GM15510 (cell line): ENCODE results near the gene SLC6A2.

ENCODE experiments used
- POLR2A ChIP-seq: IDR thresholded peaks from 3 replicates; pipeline ENCODE4 v1.6.1; 2011; ENCODE audit warnings: borderline replicate concordance; ENCODE audit not compliant: insufficient read length; ENCODE audit errors: extremely low read depth

The SLC6A2 gene

DNA sequence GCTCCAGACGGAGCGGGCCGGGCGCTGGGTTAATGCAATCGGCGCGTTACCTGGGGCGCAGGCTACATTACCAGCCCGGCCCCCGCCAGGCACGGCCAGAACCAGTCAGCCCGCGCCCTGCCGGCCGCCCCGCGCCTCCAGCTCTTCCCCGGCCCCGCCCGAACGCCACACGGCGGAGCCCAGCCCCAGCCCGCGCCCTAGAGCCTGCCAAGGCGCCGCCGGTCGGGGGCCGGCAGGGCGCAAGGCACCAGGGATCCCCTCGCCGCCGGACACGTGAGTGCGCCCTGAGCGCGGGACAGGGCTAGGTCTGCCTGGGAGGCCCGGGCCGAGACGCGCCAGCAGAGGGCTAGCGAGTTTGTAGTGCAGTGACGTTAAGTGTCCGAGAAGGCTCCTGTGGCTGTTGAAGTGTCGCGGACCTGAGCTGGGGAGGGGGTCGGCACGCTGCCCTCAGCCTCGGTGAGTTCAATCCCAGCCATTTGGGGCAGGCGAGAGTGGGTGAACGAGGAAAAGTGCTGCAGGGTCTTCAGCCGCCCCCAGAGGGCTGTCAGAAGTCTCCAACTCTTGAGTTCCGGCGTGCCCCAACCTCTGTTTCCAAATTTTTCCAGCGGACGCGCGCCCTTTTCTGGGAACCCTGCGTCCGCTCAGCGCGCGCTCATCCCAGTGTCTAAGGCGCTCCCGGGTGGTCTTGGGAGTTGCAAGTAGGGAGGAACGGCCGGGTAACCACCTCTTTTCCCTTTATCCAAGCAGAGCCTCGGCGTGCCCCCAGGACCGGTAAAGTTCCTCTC is at the start of gene SLC6A2:
Gene SLC6A2 (plus strand): TSS at position 92 of the 785 bp plus-strand sequence. CDS start 707 bp downstream, outside the sequence.
- no peak for TF ChIP-seq POLR2A

DNA sequence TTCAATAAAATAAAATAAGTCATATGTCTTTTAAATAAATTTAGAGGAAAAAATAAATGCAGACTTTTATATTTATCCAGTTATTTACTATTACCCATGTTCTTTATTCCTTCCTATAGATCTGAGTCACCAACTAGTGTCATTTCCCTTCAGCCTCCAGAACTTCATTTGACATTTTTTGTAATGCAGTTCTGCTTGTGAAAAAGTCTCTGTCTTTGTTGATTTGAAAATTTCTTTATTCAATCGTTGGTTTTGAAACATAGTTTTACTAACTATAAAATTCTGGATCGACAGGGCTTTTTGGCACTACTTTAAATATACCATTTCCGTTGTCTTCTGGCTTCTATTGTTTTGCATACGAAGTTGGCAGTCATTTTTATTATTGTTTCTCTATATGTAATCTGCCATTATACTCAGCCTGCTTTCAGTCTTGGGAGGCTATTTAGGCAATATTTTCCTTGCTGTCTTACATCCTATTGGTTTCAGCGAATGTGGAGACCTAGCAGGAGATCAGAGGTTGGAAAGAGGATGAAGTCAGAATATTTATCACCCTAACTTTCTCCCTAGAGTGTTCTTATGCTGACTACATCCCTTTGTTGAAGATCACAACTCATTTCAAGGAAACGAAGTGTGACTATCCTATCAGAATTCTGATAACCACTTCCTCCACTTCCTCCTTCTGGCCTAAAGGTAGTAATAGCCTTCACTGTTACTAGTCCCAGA is 42.0 kb upstream of the SLC6A2 start:
- no peak for TF ChIP-seq POLR2A

DNA sequence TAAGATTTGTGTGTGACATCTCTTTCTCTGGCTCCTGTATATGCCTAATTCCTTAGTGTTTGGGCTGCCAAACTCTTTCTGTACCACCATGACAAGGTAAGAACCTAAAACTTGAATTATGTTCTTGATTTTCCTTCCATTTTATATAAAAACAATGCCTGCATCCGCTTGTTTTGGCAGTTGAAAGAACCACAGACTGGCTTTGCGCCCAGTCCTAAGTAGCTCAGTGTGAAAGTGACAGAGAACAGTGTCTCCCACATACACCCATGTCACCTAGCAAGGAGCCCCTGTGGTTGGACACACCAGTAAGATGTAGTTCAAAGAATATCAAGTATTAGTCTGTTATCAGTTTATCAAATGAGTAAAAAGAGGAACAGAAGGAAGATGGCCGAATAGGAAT is 40.7 kb upstream of the SLC6A2 start:
- no peak for TF ChIP-seq POLR2A

DNA sequence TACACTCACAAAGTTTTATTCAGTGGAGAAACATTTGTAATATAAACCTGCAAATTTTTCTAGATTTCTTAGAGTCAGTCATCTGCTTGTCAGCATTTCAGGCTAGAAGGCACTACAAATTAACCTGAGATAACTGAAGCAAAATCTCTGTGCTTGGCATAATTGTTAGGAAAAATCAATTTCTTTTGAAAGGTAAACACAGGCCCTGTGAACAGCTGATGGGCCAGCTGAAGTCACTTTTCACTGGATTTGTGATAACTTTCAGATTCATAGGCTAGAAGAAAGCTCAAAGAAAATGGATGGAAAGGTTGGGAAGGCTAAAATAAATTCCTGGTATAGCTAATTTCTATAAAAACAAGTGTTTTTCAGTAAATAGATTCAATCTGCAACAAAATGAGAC is 34.0 kb upstream of the SLC6A2 start:
- TF ChIP-seq POLR2A: no peak

DNA sequence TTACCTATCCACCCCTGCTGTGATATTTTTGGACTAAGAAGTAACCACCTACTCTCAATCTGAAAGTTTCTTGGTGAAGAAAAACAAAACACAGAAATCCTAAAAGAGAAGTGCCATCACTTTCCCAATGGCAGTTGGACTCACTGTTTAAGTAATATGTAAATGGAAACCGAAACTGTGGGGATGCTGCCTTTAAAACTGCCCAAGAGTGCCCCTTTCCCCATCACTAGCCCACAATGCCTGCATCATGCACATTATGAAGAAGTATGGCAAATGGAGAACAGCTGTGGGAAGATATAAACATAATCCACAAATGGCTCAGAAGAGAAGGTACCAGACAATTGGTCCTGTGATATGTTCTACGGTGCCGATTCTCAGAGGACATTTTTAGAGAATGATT is 33.5 kb upstream of the SLC6A2 start:
- no peak for TF ChIP-seq POLR2A

DNA sequence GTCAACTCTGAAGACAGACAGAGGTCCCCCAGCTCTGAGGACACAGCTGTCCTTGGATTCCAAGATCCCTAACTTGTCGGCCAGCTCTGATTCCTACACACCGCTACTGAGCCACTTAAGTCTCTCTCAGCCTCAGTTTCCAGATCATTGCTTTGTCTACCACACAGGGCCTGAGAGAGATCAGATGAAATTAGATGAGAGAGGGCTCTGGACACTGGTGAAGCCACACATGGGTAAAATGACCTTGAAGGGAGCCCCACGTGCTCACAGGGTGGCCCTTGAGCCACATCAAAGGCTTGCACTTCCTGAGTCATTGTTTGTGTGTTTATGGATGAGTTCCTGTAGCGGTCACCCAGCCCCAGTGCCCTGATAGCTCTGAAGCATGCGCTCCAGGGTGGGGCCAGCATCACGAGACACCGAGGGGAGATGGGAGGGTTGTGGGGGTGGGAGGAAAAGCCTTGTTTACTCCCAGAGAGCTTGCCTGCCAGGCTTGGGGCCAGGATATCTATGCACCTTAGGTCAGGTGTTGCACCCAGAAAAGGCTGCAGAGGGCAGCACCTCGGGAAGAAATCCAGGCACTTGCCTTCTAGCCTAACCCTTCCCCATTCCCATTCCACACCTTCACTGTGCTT is 32.7 kb upstream of the SLC6A2 start:
- TF ChIP-seq POLR2A: no peak

DNA sequence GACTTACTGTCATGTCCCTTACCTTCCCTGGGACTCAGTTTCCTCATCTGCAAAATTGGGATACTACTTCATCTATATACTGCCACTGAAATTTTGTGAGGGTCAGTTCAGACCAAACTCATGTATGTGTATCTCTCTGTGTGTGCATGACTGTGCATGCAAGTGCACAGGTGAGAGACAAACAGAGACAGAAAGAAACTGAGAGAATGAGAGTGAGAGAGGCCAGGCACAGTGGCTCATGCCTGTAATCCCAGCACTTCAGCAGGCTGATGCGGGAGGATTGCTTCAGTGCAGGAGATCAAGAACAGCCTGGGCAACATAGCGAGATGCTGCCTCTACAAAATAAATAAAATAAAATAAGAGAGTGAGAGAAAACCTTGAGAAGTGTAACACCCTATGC is 32.1 kb upstream of the SLC6A2 start:
- TF ChIP-seq POLR2A: no peak

DNA sequence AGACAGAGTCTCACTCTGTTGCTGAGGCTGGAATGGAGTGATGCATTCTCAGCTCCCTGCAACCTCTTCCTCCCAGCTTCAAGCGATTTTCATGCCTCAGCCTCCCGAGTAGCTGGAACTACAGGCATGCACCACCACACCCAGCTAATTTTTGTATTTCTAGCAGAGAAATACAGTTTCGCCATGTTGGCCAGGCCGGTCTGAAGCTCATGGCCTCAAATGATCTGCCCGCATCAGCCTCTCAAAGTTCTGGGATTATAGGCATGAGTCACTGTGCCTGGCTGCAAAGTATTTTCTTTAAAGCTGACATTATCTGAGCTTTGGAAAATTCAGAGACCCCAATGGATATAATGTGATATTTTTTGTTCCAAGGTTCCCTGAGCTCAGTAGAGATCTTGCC is 31.1 kb upstream of the SLC6A2 start:
- TF ChIP-seq POLR2A: no peak

DNA sequence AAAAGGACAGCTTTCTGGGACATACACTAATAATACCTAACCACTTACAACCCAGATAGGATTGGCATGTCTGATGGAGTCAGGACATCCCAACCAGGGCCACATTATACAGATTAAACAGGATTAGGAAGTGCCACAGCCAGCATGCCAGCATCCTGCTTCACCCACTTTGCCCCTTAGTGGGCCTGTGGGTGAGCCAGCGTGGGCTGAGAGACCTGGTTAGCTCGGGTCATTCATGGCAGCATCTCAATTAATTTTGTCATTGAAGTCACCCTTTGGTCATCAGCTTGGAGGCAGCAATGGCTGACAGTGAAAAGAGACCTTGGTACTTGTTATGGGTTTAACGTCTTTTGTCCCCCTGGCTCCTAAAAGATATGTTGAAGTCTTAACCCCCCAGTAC is 29.9 kb upstream of the SLC6A2 start:
- TF ChIP-seq POLR2A: no peak

DNA sequence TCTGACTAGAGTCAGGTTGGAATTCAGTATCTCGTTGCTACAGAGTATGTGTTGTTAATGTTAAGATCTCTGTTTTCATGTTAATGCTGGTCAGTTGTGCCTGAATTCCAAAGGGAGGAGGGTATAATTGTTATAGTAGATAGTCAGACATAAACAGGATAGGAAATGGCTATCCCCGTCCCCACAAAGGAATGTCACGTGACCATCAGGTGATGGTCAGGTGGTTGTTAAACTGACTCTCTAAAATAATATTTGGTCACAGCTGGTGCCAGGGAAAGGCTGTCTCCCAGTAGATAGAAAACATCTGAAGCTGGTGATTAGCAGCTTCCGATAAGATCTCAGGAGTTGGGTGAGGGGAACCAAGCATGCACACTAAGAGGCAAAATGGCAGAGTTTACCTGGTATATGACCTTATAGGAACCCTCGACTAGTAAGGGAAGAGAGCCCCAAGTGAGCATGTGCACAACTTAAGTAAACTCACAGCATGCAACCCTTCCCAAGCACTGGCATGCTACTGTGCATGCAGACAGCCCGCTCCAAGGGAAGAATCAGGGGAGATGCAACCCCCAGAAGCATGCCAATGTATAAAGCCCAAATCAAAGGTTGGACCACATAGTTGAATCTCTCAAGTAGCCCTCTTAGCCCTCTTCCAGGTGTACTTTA is 27.4 kb upstream of the SLC6A2 start:
- TF ChIP-seq POLR2A: no peak

DNA sequence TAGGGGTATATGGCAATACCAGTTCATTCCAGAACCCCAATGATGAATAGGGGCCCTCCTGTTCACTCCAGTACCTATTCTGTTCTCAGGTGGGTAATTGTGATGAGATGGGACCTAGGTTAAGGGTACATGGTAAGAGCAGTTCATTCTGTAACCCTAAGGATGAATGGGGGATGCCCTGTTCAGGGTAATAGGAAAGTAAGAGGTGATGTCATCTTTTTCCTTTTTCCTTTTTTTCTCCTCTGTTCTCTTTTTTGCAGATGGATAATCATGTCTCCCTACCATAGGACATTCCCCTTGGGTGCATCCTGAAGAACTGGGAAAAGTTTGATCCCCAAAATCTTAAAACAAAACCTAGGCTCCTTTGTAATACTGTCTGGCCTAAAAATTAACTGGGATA is 25.0 kb upstream of the SLC6A2 start:
- TF ChIP-seq POLR2A: no peak

DNA sequence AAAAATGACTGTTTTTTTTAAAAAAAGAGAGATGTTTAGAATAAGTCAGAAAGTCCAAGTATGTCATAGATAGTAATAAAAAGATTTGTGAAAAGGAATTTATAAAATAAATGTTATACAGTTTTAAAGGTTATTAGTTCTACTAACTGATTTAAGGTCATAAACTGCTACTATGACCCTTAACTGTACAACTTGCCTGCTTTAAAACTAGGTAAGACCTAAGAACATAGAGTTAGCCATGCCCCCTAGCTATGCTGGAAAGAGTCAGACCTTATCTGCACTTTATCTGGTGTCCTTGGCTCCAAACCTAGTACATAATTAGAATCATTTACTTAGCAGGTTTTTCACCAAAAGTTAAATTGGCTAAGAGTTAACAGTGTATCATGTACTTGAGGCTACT is 23.5 kb upstream of the SLC6A2 start:
- no peak for TF ChIP-seq POLR2A

DNA sequence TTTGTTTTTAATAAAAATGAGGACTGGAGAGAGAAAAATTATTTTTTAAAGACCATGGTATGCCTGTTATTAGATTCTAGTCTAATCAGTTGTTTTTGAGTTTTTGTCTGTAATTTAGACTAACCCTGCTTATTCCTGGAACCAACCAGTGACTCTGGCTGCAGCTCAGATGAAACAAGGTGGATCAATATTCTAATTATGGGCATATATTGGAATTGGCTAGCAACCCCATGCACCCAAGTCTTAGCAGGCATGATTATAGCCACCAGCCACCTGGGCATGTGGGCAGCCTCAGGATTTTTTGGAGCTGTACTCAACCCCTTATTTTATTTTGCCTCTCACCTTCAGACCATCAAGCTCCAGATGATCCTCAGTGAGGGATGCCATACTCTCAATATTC is 21.6 kb upstream of the SLC6A2 start:
- TF ChIP-seq POLR2A: no peak

DNA sequence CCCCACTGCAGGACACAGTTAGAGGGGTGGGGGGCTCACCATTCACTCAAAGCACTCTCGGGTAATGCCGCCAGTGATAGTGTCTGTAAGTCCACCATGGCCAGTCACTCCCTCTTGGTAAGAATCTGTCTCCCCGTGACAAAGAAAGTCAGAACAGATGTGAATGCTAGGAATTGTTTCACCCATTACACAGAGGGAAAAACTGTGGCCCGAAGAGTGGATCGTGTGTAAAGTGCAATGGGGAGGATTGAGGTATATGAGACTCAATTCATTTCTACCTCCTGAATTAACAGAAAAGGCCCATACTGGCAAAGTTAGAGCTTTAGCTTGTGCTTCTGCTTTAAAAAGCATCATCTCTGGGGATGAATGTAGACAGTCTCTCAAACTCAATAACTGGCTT is 17.5 kb upstream of the SLC6A2 start:
- no peak for TF ChIP-seq POLR2A

DNA sequence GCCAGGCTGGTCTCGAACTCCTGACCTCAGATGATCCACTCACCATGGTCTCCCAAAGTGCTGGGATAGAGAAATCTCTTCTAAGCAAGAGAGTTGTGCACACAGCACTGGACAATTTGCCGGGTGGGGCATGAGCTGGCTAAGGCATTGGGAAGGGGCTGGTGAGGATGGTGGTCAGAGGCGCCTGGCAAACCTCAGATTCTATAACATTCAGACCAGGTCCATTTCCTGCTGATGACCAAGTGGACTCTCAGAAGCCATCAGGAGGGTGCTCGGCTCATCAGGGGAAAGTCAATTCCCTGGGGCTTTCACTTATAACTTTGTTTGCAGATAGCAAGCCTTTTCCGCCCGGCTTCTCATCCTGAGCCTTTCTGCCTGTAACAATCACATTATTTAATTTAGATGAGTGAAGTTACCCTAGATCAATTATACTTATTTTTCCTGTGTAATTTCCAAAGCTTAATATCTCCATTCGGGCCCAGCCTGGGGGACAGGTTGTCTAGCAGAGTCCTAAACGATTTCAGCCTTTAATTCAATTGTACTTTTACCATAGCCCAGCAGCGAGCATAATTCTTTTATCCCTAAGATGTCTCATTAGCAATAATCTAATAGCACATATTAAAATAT is 15.0 kb upstream of the SLC6A2 start:
- TF ChIP-seq POLR2A: no peak
